Mesenchymal stem cell (in vitro differentiated cells and primary cell): ENCODE results near the gene ADAMTS7.
"Not testable (repeated sequence)": the region's sequence is repeated elsewhere in the genome, so short reads cannot be mapped to it uniquely, and the experiment has no call there.

Experiments used
- DNase-seq: peaks from one replicate; pipeline ENCODE4 v3.0.0-alpha.2; 2013
- H2AFZ ChIP-seq: one replicate; pipeline ENCODE4 v1.6.1; 2013; ENCODE audit warnings: low read depth, mild to moderate bottlenecking, control low read depth, inconsistent platforms, low read length, moderate library complexity
- H2AK5ac ChIP-seq: 2 replicates; pipeline ENCODE4 v1.6.1; 2013; ENCODE audit warnings: low read length, moderate library complexity, mild to moderate bottlenecking, inconsistent platforms; ENCODE audit not compliant: severe bottlenecking
- H2BK120ac ChIP-seq: one replicate; pipeline ENCODE4 v1.6.1; 2013; ENCODE audit warnings: low read depth, mild to moderate bottlenecking, inconsistent platforms, low read length, moderate library complexity
- H2BK12ac ChIP-seq, 2 experiments: one replicate each; pipeline ENCODE4 v1.6.1; 2013; ENCODE audit warnings: inconsistent platforms in 2 of 2, low read length in 2 of 2, mild to moderate bottlenecking in 2 of 2, moderate library complexity in 2 of 2, control low read depth in 1 of 2
- H2BK15ac ChIP-seq: one replicate; pipeline ENCODE4 v1.6.1; 2013; ENCODE audit warnings: mild to moderate bottlenecking, low read depth, inconsistent platforms; ENCODE audit not compliant: poor library complexity, severe bottlenecking
- H2BK5ac ChIP-seq: 2 replicates; pipeline ENCODE4 v1.6.1; 2013; ENCODE audit warnings: low read depth, mild to moderate bottlenecking, low read length, control low read depth, inconsistent platforms; ENCODE audit not compliant: poor library complexity, severe bottlenecking
- H3K14ac ChIP-seq, 2 experiments: one replicate each; pipeline ENCODE4 v1.6.1; 2013; ENCODE audit warnings: inconsistent platforms in 2 of 2, low read length in 2 of 2, control low read depth in 1 of 2, mild to moderate bottlenecking in 1 of 2, moderate library complexity in 1 of 2
- H3K18ac ChIP-seq, 2 experiments: one replicate each; pipeline ENCODE4 v1.6.1; 2013; ENCODE audit warnings: inconsistent platforms in 2 of 2, low read length in 2 of 2, control low read depth in 1 of 2, low read depth in 1 of 2, mild to moderate bottlenecking in 1 of 2
- H3K23ac ChIP-seq, 2 experiments: one replicate each; pipeline ENCODE4 v1.6.1; 2013; ENCODE audit warnings: inconsistent platforms in 2 of 2, low read length in 2 of 2, mild to moderate bottlenecking in 2 of 2, moderate library complexity in 2 of 2, control low read depth in 1 of 2
- H3K27ac ChIP-seq: 2 replicates; pipeline ENCODE4 v1.5.1; 2013; ENCODE audit warnings: mild to moderate bottlenecking, moderate library complexity, low read length, control low read depth, inconsistent platforms; ENCODE audit not compliant: poor library complexity, severe bottlenecking
- H3K27me3 ChIP-seq, 2 experiments: 2 replicates each; pipeline versions ENCODE4 v1.6.1 to v1.7.0; 2013; ENCODE audit warnings: low read length in 2 of 2, mild to moderate bottlenecking in 2 of 2, moderate library complexity in 2 of 2, control low read depth in 1 of 2, inconsistent platforms in 1 of 2; ENCODE audit not compliant: control insufficient read depth in 1 of 2, insufficient read depth in 1 of 2
- H3K36me3 ChIP-seq, 2 experiments: 2 replicates each; pipeline versions ENCODE4 v1.6.1 to v1.7.0; 2013; ENCODE audit warnings: low read length in 2 of 2, control low read depth in 1 of 2, inconsistent platforms in 1 of 2, low read depth in 1 of 2, mild to moderate bottlenecking in 1 of 2; ENCODE audit not compliant: insufficient read depth in 2 of 2, control insufficient read depth in 1 of 2
- H3K4ac ChIP-seq, 2 experiments: one replicate each; pipeline ENCODE4 v1.6.1; 2013; ENCODE audit warnings: inconsistent platforms in 2 of 2, low read length in 2 of 2, mild to moderate bottlenecking in 2 of 2, moderate library complexity in 2 of 2, control low read depth in 1 of 2, low read depth in 1 of 2
- H3K4me1 ChIP-seq: 2 replicates; pipeline ENCODE4 v1.6.1; 2013; ENCODE audit warnings: low read depth, low read length, control low read depth; ENCODE audit not compliant: control insufficient read depth, insufficient read depth
- H3K4me2 ChIP-seq: 2 replicates; pipeline ENCODE4 v1.6.1; 2013; ENCODE audit warnings: low read length, mild to moderate bottlenecking, inconsistent platforms; ENCODE audit not compliant: poor library complexity, severe bottlenecking
- H3K4me3 ChIP-seq, 2 experiments: 2 replicates each; pipeline versions ENCODE4 v1.5.1 to v1.7.0; 2013; ENCODE audit warnings: low read length in 2 of 2, mild to moderate bottlenecking in 2 of 2, control low read depth in 1 of 2, low read depth in 1 of 2; ENCODE audit not compliant: insufficient read depth in 1 of 2
- H3K79me1 ChIP-seq: replicated peaks from 2 replicates; pipeline ENCODE4 v1.6.1; 2013; ENCODE audit warnings: mild to moderate bottlenecking, control low read depth, low read length, inconsistent platforms; ENCODE audit not compliant: poor library complexity, severe bottlenecking
- H3K9ac ChIP-seq: 2 replicates; pipeline ENCODE4 v1.7.0; 2013; ENCODE audit warnings: mild to moderate bottlenecking, low read length, moderate library complexity
- H3K9me3 ChIP-seq: 2 replicates; pipeline ENCODE4 v1.7.0; 2013; ENCODE audit warnings: mild to moderate bottlenecking, low read length; ENCODE audit not compliant: control insufficient read depth
- H4K8ac ChIP-seq: one replicate; pipeline ENCODE4 v1.6.1; 2013; ENCODE audit warnings: inconsistent platforms, mild to moderate bottlenecking, low read length, moderate library complexity
- H4K91ac ChIP-seq: one replicate; pipeline ENCODE4 v1.6.1; 2013; ENCODE audit warnings: mild to moderate bottlenecking, low read length, inconsistent platforms
- WGBS: methylation state at CpG from one replicate; pipeline ENCODE4 v1.1.7; 2013; ENCODE audit warnings: mixed read lengths; 5-methylcytosine and 5-hydroxymethylcytosine counted together

Gene ADAMTS7

DNA sequence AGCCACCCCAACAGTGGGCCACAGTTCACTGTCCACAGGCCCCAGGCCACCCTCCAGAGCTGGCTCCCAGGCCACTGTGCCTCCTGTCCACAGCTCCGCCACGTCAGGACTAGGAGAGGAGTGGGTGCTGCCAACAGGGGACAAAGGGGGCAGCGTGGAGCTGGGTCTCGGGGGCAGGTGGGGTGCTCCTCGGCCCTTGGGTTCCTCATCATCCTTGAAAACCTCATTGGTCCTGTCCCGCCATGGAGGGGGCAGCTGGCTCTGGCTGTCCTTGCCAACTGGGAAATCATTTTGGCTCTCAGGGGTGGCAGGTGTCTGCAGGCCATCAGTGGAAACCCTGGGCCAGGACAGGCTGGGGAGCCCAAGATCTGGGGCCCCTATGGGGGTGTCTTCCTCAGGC, 45.2 kb downstream of the ADAMTS7 start:
- H4K91ac ChIP-seq, result no peak overlapping the region
- no peaks in the 10 kb centered on the region for H3K79me1 ChIP-seq
- no peaks in the 10 kb centered on the region for H3K27me3 ChIP-seq
- no peak overlapping the region for H2BK5ac ChIP-seq
- no peaks in the 10 kb centered on the region for H3K9me3 ChIP-seq
- H3K9ac ChIP-seq, result no peak overlapping the region
- H2AFZ ChIP-seq, result no peak overlapping the region
- no peak overlapping the region for H3K23ac ChIP-seq
- no peak for DNase-seq
- H3K27ac ChIP-seq, result no peak overlapping the region
- H2BK120ac ChIP-seq, result no peak overlapping the region
- peak overlapping the region; percentile 23 for H2BK15ac ChIP-seq
- H3K4me3 ChIP-seq, result no peak overlapping the region
- peaks cover 5 to 24% of the 10 kb centered on the region in 2 experiments for H3K36me3 ChIP-seq
- no peak overlapping the region for H3K4ac ChIP-seq
- H3K14ac ChIP-seq, result no peak overlapping the region
- no peak overlapping the region for H4K8ac ChIP-seq
- no peak overlapping the region for H3K4me2 ChIP-seq
- H3K18ac ChIP-seq, result no peak overlapping the region
- no peak overlapping the region for H2BK12ac ChIP-seq
- H3K4me1 ChIP-seq, result peaks cover 28% of the 10 kb centered on the region
- WGBS, result 96% methylated on average over 6 of the region's 6 CpGs
- H2AK5ac ChIP-seq, result no peak overlapping the region

DNA sequence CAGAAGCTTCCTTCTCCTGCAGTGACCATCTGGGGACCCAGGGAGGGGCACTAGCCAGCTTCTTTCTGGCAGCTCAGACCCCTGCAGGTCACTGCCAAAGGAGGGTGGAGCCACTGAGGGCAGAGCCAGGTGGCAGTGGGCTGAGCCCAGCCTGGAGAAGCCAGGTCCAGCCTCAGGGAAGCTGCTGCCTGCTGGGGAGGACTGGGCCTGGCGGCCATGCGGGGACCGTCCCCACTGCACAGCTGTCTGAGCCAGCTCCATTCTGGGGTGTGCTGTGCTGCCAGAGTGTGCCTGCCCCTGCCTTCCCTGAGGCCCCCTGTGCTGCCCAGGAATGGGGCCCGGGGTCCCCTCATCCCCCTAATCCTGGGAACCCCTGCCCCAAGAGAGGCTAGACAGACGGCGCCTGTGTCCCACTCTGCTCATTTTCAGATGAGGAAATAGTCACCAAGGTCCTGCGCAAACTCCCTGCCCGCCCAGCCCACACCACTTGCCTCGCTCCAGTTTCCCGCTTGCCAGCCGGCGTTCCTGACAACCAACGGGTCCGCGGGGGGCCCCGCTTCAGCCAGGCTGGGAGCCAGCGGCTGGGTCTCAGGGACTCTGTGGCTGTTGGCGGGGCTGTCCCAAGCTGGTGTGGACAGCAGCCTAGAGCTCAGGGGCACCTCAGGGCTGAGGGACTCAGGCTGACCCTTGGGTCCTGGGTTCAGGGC, 46.0 kb downstream of the ADAMTS7 start:
- 95% methylated on average over 7 of the region's 18 CpGs for WGBS
- DNase-seq, H3K79me1 ChIP-seq, H2AFZ ChIP-seq, H4K8ac ChIP-seq, H3K9ac ChIP-seq, H3K14ac ChIP-seq, H3K4ac ChIP-seq, H3K18ac ChIP-seq, H2BK120ac ChIP-seq, H3K27ac ChIP-seq, H3K9me3 ChIP-seq, H2BK12ac ChIP-seq, H2BK15ac ChIP-seq, H3K4me3 ChIP-seq, H2AK5ac ChIP-seq, H3K23ac ChIP-seq, H3K4me2 ChIP-seq, H2BK5ac ChIP-seq, H3K27me3 ChIP-seq: not testable (repeated sequence)
- Histone ChIP-seq H4K91ac (peak overlapping the region; percentile 7), H3K36me3 (peaks cover 0 to 20% of the 10 kb centered on the region in 2 experiments), H3K4me1 (peaks cover 32% of the 10 kb centered on the region)

DNA sequence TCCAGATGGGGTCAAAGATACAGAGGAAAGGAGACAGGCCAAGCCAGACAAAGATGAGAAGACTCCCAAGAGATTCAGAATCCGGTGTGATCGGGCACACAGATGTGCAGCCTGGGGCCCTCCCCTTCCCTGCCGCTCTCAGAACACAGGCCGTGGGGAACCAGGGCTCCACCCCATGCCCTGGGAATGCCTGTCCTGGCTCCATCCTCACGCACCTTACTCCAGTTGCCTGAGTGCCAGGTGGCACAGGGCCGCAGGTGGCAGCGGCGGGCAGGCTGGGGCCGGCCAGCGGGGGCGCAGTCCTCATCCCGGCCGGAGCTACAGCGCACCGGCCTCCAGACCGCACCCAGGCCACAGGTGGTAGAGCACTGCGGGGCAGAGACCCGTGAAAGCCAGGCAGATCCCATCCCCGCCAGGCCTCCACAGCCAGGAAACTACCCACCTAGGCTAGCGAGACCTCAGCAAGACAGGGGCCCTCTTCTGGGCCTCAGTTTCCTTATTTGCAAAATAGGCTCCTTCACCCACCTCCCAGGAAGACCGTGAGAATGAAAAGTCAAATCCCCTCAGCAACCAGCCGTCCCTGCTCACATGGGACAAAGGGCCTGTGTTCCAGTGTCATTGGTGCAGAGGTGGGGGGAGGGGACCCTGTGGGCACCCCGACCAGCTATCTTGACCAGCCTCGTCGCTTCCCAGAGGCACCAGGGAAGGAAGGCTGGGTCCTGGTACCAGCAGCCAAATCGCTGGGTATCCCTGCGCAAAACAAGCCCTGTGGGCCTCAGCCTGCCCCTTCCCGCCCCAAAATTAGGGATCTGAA, 46.7 kb downstream of the ADAMTS7 start:
- H2BK5ac ChIP-seq, H4K8ac ChIP-seq, H2BK15ac ChIP-seq, H3K14ac ChIP-seq, H3K4me3 ChIP-seq, H3K4ac ChIP-seq, H3K27me3 ChIP-seq, H3K4me2 ChIP-seq, H2AFZ ChIP-seq, H3K9me3 ChIP-seq, H3K79me1 ChIP-seq, DNase-seq, H2BK120ac ChIP-seq, H3K9ac ChIP-seq, H3K27ac ChIP-seq, H3K18ac ChIP-seq, H3K23ac ChIP-seq, H2AK5ac ChIP-seq, H2BK12ac ChIP-seq: not testable (repeated sequence)
- 86% methylated on average over 20 of the region's 28 CpGs for WGBS
- Histone ChIP-seq H3K36me3 (peaks cover 0 to 20% of the 10 kb centered on the region in 2 experiments), H4K91ac (peak overlapping the region; percentile 27), H3K4me1 (peaks cover 38% of the 10 kb centered on the region)

DNA sequence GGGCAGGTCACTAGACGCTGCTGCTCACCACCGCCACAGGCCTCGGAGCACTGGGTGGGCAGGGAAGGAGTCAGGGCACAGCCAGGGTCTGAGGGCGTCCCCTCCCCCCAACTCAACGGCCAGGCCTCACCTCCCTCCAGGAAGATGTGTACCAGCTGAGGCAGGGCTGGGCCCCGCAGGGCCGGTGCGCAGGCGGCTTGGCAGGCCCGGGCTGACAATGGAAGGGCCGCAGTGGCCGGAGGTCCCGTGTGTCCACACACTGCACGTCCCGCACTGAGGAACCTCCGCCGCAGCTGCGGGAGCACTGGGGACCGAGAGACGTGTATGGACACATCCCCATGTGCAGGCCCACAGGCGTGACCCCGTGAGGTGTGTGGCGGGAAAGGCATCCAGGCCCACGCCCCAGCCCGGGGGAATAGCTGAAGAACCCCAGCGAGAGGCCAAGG, 47.4 kb downstream of the ADAMTS7 start:
- H2BK5ac ChIP-seq, result no peak overlapping the region
- no peak overlapping the region for H2BK15ac ChIP-seq

More for the DNA sequence above, 47.4 kb downstream of the ADAMTS7 start:
- Histone ChIP-seq H3K27me3 (no peaks in the 10 kb centered on the region), H2BK120ac (no peak overlapping the region), H3K4me1 (peaks cover 36% of the 10 kb centered on the region), H4K91ac (peak overlapping the region; percentile 15), H3K4ac (no peak overlapping the region), H3K36me3 (peaks cover 0 to 24% of the 10 kb centered on the region in 2 experiments), H3K9ac (no peak overlapping the region), H3K9me3 (no peaks in the 10 kb centered on the region), H3K27ac (no peak overlapping the region), H3K23ac (no peak overlapping the region), H3K79me1 (no peaks in the 10 kb centered on the region), H3K14ac (no peak overlapping the region), H3K4me3 (no peak overlapping the region), H3K4me2 (no peak overlapping the region), H2AK5ac (no peak overlapping the region), H2AFZ (no peak overlapping the region), H2BK12ac (no peak overlapping the region), H3K18ac (no peak overlapping the region), H4K8ac (peak overlapping the region; percentile 37)
- WGBS, result 94% methylated on average over 22 of the region's 26 CpGs
- no peak for DNase-seq
